Neural progenitor cell (in vitro differentiated cells): ENCODE measurements around the gene MICAL2. TPM values are rescaled to one million over a fixed set of nuclear protein-coding genes. Genes with fewer than 3 reads are reported as not detected.
A peak's percentile ranks its signal among the peaks of the same experiment; 100 is the strongest.

Source experiments
- DNase-seq: peaks from one replicate; pipeline ENCODE4 v3.0.0-alpha.2; 2016; ENCODE audit warnings: low spot score
- H2AFZ ChIP-seq: fragments of 200-600 bp; sonication (generic); replicated peaks from 2 replicates; pipeline ENCODE4 v1.6.1; 2016; ENCODE audit warnings: antibody characterized with exemption
- H3F3A ChIP-seq: fragments of 200-600 bp; sonication (generic); 2 replicates; pipeline ENCODE4 v1.6.1; 2016; ENCODE audit warnings: antibody characterized with exemption, low read depth
- H3K27ac ChIP-seq: fragments of 200-600 bp; sonication (generic); 2 replicates; pipeline ENCODE4 v1.5.1; 2016; ENCODE audit warnings: mild to moderate bottlenecking
- H3K27me3 ChIP-seq: fragments of 200-600 bp; sonication (generic); 2 replicates; pipeline ENCODE4 v1.6.1; 2016; ENCODE audit warnings: mild to moderate bottlenecking, moderate library complexity
- H3K36me3 ChIP-seq: fragments of 200-600 bp; sonication (generic); 2 replicates; pipeline ENCODE4 v1.5.1; 2016
- H3K4me1 ChIP-seq: fragments of 200-600 bp; sonication (generic); 2 replicates; pipeline ENCODE4 v1.6.1; 2016; ENCODE audit warnings: mixed run types
- H3K4me2 ChIP-seq: fragments of 200-600 bp; sonication (generic); 2 replicates; pipeline ENCODE4 v1.6.1; 2016
- H3K4me3 ChIP-seq: fragments of 200-600 bp; sonication (generic); 2 replicates; pipeline ENCODE4 v1.5.1; 2016
- H3K79me2 ChIP-seq: fragments of 200-600 bp; sonication (generic); 2 replicates; pipeline ENCODE4 v1.6.1; 2016; ENCODE audit warnings: low read depth
- H3K9ac ChIP-seq: fragments of 200-600 bp; sonication (generic); 2 replicates; pipeline ENCODE4 v1.6.1; 2016
- H3K9me3 ChIP-seq: fragments of 200-600 bp; sonication (generic); 2 replicates; pipeline ENCODE4 v1.5.1; 2016; ENCODE audit warnings: low read depth
- H4K20me1 ChIP-seq: fragments of 200-600 bp; sonication (generic); 2 replicates; pipeline ENCODE4 v1.6.1; 2016; ENCODE audit warnings: low read depth
- H3K27ac Mint-ChIP-seq: 3 replicates; pipeline ENCODE4 v1.8.0; 2021; ENCODE audit warnings: mixed read lengths
- H3K27me3 Mint-ChIP-seq: 2 replicates; pipeline ENCODE4 v1.8.0; 2022; ENCODE audit warnings: low read depth, mild to moderate bottlenecking, inconsistent platforms, moderate library complexity, mixed read lengths; ENCODE audit not compliant: insufficient read depth
- H3K36me3 Mint-ChIP-seq: 3 replicates; pipeline ENCODE4 v1.8.0; 2021; ENCODE audit warnings: mixed read lengths
- H3K4me1 Mint-ChIP-seq: 3 replicates; pipeline ENCODE4 v1.8.0; 2021; ENCODE audit warnings: mixed read lengths
- H3K4me3 Mint-ChIP-seq: 3 replicates; pipeline ENCODE4 v1.8.0; 2021; ENCODE audit warnings: mild to moderate bottlenecking, moderate library complexity, mixed read lengths
- H3K9me3 Mint-ChIP-seq: 3 replicates; pipeline ENCODE4 v1.8.0; 2020; ENCODE audit warnings: mixed read lengths
- EZH2 ChIP-seq: fragments of 200-600 bp; sonication (generic); IDR thresholded peaks from 2 replicates; pipeline ENCODE4 v1.6.1; 2017; ENCODE audit warnings: antibody characterized with exemption, mild to moderate bottlenecking, moderate library complexity
- EZH2phosphoT487 ChIP-seq: fragments of 200-600 bp; sonication (generic); IDR thresholded peaks from 2 replicates; pipeline ENCODE4 v1.6.1; 2017; ENCODE audit warnings: antibody characterized with exemption
- total RNA-seq: library from RNA; depleted of rRNA; stranded (reverse); fragments of >200 nt; gene quantifications from 2 replicates; pipeline ENCODE4 v1.2.3, GENCODE V29; 2015; ENCODE audit warnings: low replicate concordance
- TF ChIP-seq, protein P1 (sequence below): fragments of 200-600 bp; sonication (generic); IDR thresholded peaks from 2 replicates; pipeline ENCODE4 v1.5.1; 2017; ENCODE audit warnings: antibody characterized with exemption, mild to moderate bottlenecking

Gene MICAL2
- total RNA-seq, 1 donor from 2014 or later, result 0.60 TPM

DNA sequence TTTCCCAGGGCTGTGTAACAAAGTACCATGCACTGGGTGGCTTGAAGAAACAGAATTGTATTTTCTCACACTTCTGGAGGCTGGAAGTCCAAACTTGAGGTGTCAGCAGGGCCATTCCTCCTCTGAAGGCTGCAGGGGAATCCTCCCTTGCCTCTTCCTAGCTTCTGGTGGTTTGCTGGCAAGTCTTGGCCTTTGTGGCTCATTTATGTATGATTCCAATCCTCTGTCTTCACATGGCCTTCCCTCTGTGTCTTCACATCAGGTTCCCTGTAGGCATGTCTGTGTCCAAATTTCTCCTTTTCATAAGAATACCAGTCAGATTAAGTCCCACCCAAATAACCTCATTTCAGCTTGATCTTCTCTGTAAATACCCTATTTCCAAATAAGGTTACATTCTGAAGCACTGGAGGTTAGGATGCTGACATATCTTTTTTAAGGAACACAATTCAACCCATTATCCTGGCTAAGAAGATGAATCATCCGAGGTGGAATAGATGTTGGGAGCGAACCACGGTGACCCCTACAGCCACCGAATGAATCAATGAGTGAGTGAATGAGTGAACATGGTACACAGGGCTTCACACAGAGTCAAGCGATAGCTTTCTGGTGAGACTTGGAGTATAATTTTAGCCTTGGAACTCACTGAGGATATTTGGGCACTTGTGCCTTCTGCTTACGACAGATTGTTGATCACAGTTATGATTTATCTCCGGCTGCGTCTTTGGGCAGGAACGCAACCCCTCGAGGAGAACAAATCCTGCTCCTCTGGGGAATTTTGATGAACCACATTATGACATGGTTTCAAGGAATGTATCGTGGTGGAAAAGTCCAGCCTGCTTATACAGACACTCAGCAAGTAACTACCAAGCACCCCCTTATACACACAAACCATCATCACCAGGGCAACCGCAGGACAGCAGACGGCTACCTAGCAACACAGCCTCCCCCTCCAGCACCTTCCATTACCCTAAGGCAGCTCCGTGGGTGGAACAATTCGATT is 34.3 kb upstream of the MICAL2 start:
- H4K20me1 ChIP-seq, result no peaks in the 10 kb centered on the region
- H3K4me1 Mint-ChIP-seq, result peaks cover 25% of the 10 kb centered on the region
- no peaks in the 10 kb centered on the region for H3K36me3 ChIP-seq
- no peaks in the 10 kb centered on the region for H3K27me3 ChIP-seq
- H3F3A ChIP-seq, result no peaks in the 10 kb centered on the region
- H3K4me1 ChIP-seq, result no peaks in the 10 kb centered on the region
- H3K4me3 ChIP-seq, result no peak overlapping the region
- no peaks in the 10 kb centered on the region for H3K9me3 ChIP-seq
- no peak overlapping the region for H3K27ac ChIP-seq
- H3K79me2 ChIP-seq, result no peaks in the 10 kb centered on the region
- H3K27me3 Mint-ChIP-seq, result no peaks in the 10 kb centered on the region
- no peak overlapping the region for H3K9ac ChIP-seq
- DNase-seq, result no peak
- peak overlapping the region; percentile 90 for H3K27ac Mint-ChIP-seq
- H3K36me3 Mint-ChIP-seq, result no peaks in the 10 kb centered on the region
- no peaks in the 10 kb centered on the region for H3K9me3 Mint-ChIP-seq
- no peak overlapping the region for H3K4me2 ChIP-seq
- H3K4me3 Mint-ChIP-seq, result peak overlapping the region; percentile 15
- H2AFZ ChIP-seq, result no peak overlapping the region
- TF ChIP-seq EZH2phosphoT487 (no peak), EZH2 (no peak)
- TF ChIP-seq, protein P1, sequence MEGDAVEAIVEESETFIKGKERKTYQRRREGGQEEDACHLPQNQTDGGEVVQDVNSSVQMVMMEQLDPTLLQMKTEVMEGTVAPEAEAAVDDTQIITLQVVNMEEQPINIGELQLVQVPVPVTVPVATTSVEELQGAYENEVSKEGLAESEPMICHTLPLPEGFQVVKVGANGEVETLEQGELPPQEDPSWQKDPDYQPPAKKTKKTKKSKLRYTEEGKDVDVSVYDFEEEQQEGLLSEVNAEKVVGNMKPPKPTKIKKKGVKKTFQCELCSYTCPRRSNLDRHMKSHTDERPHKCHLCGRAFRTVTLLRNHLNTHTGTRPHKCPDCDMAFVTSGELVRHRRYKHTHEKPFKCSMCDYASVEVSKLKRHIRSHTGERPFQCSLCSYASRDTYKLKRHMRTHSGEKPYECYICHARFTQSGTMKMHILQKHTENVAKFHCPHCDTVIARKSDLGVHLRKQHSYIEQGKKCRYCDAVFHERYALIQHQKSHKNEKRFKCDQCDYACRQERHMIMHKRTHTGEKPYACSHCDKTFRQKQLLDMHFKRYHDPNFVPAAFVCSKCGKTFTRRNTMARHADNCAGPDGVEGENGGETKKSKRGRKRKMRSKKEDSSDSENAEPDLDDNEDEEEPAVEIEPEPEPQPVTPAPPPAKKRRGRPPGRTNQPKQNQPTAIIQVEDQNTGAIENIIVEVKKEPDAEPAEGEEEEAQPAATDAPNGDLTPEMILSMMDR, result no peak

DNA sequence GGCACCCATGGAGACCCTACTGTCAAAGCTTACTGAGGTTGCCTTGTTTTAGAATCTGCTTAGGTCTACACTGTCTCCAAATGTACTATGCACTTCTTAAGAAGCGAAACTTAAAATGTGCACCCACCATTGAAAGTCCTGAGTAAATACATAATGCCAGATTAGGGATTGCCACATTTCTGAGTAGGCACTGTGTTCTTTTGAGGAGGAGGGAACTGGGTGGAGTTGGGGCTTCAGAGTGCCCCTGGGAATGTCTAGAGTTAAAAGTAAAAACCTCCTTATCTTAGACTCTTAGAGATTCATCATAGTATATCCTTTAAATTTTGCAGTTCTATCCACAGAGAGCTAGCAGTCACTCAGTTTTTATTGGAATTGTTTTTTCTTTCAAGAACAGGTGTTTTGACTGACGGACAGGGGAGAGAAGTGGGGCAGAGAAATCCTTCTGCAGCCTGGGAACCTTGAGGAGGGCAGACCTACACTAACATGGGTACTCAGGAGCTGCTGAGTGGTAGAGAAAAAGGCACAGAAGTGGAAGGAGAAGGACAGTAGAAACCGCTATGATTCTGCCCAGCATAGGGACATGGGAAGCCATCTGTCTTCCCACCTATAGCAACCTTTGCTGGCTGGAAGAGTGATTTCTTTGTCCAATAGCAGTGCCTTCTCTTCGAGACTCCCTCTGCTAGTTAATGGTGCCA is 33.4 kb upstream of the MICAL2 start:
- no peaks in the 10 kb centered on the region for H3F3A ChIP-seq
- H3K9ac ChIP-seq, result no peak overlapping the region
- Mint-ChIP-seq H3K27me3 (no peaks in the 10 kb centered on the region), H3K36me3 (no peaks in the 10 kb centered on the region), H3K4me1 (peaks cover 25% of the 10 kb centered on the region), H3K9me3 (no peaks in the 10 kb centered on the region), H3K4me3 (peak overlapping the region; percentile 15), H3K27ac (peak overlapping the region; percentile 90)
- H4K20me1 ChIP-seq, result no peaks in the 10 kb centered on the region
- no peaks in the 10 kb centered on the region for H3K4me1 ChIP-seq
- no peak overlapping the region for H3K4me3 ChIP-seq
- H3K4me2 ChIP-seq, result no peak overlapping the region
- no peak overlapping the region for H3K27ac ChIP-seq
- no peak overlapping the region for H2AFZ ChIP-seq
- H3K36me3 ChIP-seq, result no peaks in the 10 kb centered on the region
- H3K79me2 ChIP-seq, result no peaks in the 10 kb centered on the region
- H3K27me3 ChIP-seq, result no peaks in the 10 kb centered on the region
- H3K9me3 ChIP-seq, result no peaks in the 10 kb centered on the region
- no peak for DNase-seq
- TF ChIP-seq, protein P1, result no peak
- TF ChIP-seq EZH2phosphoT487 (no peak), EZH2 (no peak)

DNA sequence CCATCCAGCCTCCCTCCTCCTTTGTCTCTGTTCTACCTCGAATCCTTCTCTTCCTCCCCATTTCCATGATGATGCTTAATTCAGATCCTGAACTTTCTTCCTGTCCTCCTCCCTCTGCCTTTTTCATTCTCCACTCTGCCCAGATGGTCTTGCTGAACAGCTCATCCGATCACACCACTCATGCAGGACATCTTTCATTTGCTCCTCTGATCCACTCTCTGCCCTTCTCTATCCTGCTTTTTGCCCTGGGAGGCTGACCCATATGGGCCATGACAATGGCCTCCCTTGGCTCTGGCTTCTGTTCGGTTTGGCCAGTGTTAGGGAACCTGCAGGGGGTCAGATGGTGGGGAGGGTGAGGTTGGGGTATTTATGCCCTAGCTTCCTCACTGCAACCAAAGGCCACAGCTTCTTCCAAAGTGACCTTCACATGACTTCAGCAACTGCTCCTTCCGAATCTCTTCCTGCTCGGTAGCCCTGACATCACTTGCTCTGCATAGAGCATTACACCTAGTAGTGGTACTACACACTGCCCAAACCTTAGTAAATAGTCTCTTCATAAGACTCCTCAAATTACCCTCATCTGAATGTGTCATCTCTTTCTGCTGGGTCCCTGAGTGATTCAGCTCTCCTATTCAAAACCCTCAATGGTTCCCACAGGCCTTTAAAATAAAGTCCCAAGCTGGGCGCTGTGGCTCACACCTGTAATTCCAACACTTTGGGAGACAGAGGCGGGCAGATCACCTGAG is 32.7 kb upstream of the MICAL2 start:
- no peak overlapping the region for H3K4me2 ChIP-seq
- no peaks in the 10 kb centered on the region for H3F3A ChIP-seq
- no peak for DNase-seq
- no peak overlapping the region for H2AFZ ChIP-seq
- no peak overlapping the region for H3K9ac ChIP-seq
- no peaks in the 10 kb centered on the region for H3K79me2 ChIP-seq
- Mint-ChIP-seq H3K27ac (peak overlapping the region; percentile 11), H3K27me3 (no peaks in the 10 kb centered on the region), H3K9me3 (no peaks in the 10 kb centered on the region), H3K4me1 (peaks cover 25% of the 10 kb centered on the region), H3K36me3 (no peaks in the 10 kb centered on the region), H3K4me3 (no peak overlapping the region)
- TF ChIP-seq EZH2phosphoT487, result no peak
- TF ChIP-seq, protein P1, result no peak
- no peak for TF ChIP-seq EZH2
- H3K9me3 ChIP-seq, result no peaks in the 10 kb centered on the region
- H3K36me3 ChIP-seq, result no peaks in the 10 kb centered on the region
- H3K27me3 ChIP-seq, result no peaks in the 10 kb centered on the region
- H4K20me1 ChIP-seq, result no peaks in the 10 kb centered on the region
- H3K27ac ChIP-seq, result no peak overlapping the region
- no peaks in the 10 kb centered on the region for H3K4me1 ChIP-seq
- no peak overlapping the region for H3K4me3 ChIP-seq
